ENCODE results near the gene PERM1.

PERM1 gene

DNA sequence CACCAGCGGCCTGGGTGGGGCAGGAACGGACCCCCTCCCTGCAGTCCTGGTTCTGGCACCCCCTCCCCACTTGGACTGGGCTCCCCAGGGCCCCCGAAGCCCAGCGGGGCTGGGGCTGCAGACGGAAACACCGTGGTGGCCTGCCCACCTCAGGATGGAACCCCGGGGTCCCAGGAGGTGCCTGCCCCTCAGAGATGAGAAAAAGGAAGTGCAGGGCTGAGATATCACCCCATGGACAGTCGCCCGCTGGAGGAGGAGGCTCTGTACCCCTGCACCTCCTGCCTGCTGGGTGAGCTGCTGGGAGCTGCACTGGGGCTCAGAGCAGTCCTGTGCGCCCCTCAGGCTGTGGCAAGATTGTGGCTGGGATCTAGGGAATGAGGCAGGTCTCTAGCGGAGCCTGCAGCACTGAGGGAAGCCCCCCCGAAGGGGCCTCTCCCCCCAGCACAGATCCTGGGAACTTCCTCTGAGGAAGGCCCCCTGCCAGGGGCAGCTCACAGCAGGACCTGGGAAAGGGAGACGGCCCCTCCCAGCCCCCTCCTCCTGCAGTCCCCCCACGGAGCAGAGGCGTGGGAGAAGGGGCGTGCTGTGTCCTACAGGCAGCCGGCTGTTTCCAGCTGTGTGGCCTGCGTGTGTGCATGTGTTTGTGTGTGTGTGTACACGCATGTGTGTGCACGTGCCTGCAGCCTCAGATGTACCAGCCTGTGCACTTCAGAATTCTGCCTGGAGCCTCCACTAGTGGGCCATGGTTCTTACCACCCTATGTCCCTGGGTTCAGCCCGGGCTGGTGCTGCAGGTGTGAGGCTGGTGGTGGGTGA, 44.9 kb upstream of the PERM1 start:
- Histone ChIP-seq H3K9me2 (ENCODE audit: low read depth, low read length) (no peaks in the 10 kb centered on the region), H3F3A (ENCODE audit: insufficient read depth, low read length) (no peaks in the 10 kb centered on the region), H2AFZ (ENCODE audit: low read length) (no peak overlapping the region), H3K27ac (ENCODE audit: low read depth, low read length, poor library complexity, severe bottlenecking) (no peak overlapping the region), H3K9ac (ENCODE audit: low read length) (no peak overlapping the region), H3K79me2 (ENCODE audit: insufficient read depth, low read length) (no peaks in the 10 kb centered on the region), H3K4me2 (ENCODE audit: low read length) (no peak overlapping the region), H3K27me3 (ENCODE audit: insufficient read depth, low read length) (peaks cover 21% of the 10 kb centered on the region), H4K20me1 (ENCODE audit: insufficient read depth, low read length) (no peaks in the 10 kb centered on the region), H3K4me1 (ENCODE audit: insufficient read depth, low read length, severe bottlenecking) (no peaks in the 10 kb centered on the region), H3K36me3 (ENCODE audit: insufficient read depth, low read length) (no peaks in the 10 kb centered on the region), H3K9me3 (ENCODE audit: low read length) (no peaks in the 10 kb centered on the region), H3K4me3 (ENCODE audit: low read depth, low read length, poor library complexity, severe bottlenecking) (no peak overlapping the region)
- no peak for TF ChIP-seq EZH2 (IDR thresholded peaks at IDR 0.05; ENCODE audit: borderline replicate concordance, low read length)
- TF ChIP-seq, protein P1, sequence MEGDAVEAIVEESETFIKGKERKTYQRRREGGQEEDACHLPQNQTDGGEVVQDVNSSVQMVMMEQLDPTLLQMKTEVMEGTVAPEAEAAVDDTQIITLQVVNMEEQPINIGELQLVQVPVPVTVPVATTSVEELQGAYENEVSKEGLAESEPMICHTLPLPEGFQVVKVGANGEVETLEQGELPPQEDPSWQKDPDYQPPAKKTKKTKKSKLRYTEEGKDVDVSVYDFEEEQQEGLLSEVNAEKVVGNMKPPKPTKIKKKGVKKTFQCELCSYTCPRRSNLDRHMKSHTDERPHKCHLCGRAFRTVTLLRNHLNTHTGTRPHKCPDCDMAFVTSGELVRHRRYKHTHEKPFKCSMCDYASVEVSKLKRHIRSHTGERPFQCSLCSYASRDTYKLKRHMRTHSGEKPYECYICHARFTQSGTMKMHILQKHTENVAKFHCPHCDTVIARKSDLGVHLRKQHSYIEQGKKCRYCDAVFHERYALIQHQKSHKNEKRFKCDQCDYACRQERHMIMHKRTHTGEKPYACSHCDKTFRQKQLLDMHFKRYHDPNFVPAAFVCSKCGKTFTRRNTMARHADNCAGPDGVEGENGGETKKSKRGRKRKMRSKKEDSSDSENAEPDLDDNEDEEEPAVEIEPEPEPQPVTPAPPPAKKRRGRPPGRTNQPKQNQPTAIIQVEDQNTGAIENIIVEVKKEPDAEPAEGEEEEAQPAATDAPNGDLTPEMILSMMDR (IDR thresholded peaks at IDR 0.05; ENCODE audit: low read length) = no peak

DNA sequence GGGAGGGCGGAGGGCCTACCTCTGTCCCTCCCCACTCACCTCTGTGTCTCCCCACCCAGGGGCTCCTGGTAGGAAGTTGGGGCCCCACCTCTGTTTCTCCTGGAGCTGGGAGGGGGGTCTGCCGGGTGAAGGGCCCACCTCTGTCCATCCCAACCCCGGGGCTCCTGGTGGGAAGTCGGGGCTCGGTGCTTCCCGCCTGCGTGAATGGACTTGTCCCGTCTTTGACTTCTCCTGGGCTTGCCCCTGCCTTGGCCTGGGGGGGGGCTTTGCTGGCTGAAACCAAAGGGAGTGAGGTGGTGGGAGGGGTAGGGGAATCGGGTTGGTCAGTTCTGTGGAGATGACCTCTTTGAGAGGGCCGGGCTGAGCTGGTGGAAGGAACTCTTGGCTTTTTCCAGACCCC, 43.8 kb upstream of the PERM1 start:
- Histone ChIP-seq H3K9me2 (ENCODE audit: low read depth, low read length) (no peaks in the 10 kb centered on the region), H4K20me1 (ENCODE audit: insufficient read depth, low read length) (no peaks in the 10 kb centered on the region), H3K4me3 (ENCODE audit: low read depth, low read length, poor library complexity, severe bottlenecking) (no peak overlapping the region), H3K27me3 (ENCODE audit: insufficient read depth, low read length) (peaks cover 21% of the 10 kb centered on the region), H2AFZ (ENCODE audit: low read length) (no peak overlapping the region), H3F3A (ENCODE audit: insufficient read depth, low read length) (no peaks in the 10 kb centered on the region), H3K9me3 (ENCODE audit: low read length) (no peaks in the 10 kb centered on the region), H3K4me1 (ENCODE audit: insufficient read depth, low read length, severe bottlenecking) (no peaks in the 10 kb centered on the region), H3K79me2 (ENCODE audit: insufficient read depth, low read length) (no peaks in the 10 kb centered on the region), H3K4me2 (ENCODE audit: low read length) (no peak overlapping the region), H3K36me3 (ENCODE audit: insufficient read depth, low read length) (no peaks in the 10 kb centered on the region), H3K9ac (ENCODE audit: low read length) (no peak overlapping the region), H3K27ac (ENCODE audit: low read depth, low read length, poor library complexity, severe bottlenecking) (no peak overlapping the region)
- no peak for TF ChIP-seq EZH2 (IDR thresholded peaks at IDR 0.05; ENCODE audit: borderline replicate concordance, low read length)
- TF ChIP-seq, protein P1 (IDR thresholded peaks at IDR 0.05; ENCODE audit: low read length) = no peak

GRCh38 chr1:1024771-1025699, 43.1 kb upstream of the PERM1 start:
- H3K4me1 ChIP-seq (ENCODE audit: insufficient read depth, low read length, severe bottlenecking) = peaks cover 4% of the 10 kb centered on the region
- no peak overlapping the region for H3K27ac ChIP-seq (ENCODE audit: low read depth, low read length, poor library complexity, severe bottlenecking)
- no peak for TF ChIP-seq EZH2 (IDR thresholded peaks at IDR 0.05; ENCODE audit: borderline replicate concordance, low read length)
- TF ChIP-seq, protein P1 (IDR thresholded peaks at IDR 0.05; ENCODE audit: low read length) = no peak
- no peaks in the 10 kb centered on the region for H4K20me1 ChIP-seq (ENCODE audit: insufficient read depth, low read length)
- no peak overlapping the region for H3K9ac ChIP-seq (ENCODE audit: low read length)
- no peak overlapping the region for H3K4me2 ChIP-seq (ENCODE audit: low read length)
- no peaks in the 10 kb centered on the region for H3K9me3 ChIP-seq (ENCODE audit: low read length)
- H2AFZ ChIP-seq (ENCODE audit: low read length) = no peak overlapping the region
- no peaks in the 10 kb centered on the region for H3F3A ChIP-seq (ENCODE audit: insufficient read depth, low read length)
- no peaks in the 10 kb centered on the region for H3K9me2 ChIP-seq (ENCODE audit: low read depth, low read length)
- H3K36me3 ChIP-seq (ENCODE audit: insufficient read depth, low read length) = no peaks in the 10 kb centered on the region
- no peak overlapping the region for H3K4me3 ChIP-seq (ENCODE audit: low read depth, low read length, poor library complexity, severe bottlenecking)
- H3K27me3 ChIP-seq (ENCODE audit: insufficient read depth, low read length) = peaks cover 21% of the 10 kb centered on the region
- no peaks in the 10 kb centered on the region for H3K79me2 ChIP-seq (ENCODE audit: insufficient read depth, low read length)

Measured in OCI-LY1 (cell line).